Dedifferentiated amniotic fluid mesenchymal stem cell (primary cell): ENCODE data around the gene BBS5.
"Not testable (repeated sequence)": the region's sequence is repeated elsewhere in the genome, so short reads cannot be mapped to it uniquely, and the experiment has no call there.

ENCODE experiments used
- DNase-seq: peaks from one replicate; pipeline ENCODE4 v3.0.0-alpha.2; 2016; ENCODE audit errors: extremely low spot score

BBS5 gene

DNA sequence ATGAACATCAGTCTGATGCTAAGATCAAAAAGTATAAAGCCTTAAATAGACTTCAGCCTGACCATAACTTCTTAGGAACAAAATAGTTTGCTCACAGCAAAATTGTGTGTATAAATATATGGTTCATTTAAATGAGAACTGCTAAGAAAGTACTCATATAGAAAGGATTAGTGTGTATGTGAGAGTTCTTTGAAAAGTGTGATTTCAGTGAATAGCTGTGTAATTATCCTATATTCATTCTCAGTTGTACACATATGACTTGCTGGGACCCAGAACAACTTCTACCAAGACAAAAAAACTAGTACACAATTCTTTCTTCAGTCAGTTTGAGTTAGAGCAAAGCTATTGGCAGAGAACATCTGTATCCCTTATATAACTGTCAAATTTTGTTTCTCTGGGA, 7.2 kb downstream of the BBS5 start:
- no peak for DNase-seq

GRCh38 chr2:169490834-169491233, 11.5 kb downstream of the BBS5 start:
- no peak for DNase-seq

DNA sequence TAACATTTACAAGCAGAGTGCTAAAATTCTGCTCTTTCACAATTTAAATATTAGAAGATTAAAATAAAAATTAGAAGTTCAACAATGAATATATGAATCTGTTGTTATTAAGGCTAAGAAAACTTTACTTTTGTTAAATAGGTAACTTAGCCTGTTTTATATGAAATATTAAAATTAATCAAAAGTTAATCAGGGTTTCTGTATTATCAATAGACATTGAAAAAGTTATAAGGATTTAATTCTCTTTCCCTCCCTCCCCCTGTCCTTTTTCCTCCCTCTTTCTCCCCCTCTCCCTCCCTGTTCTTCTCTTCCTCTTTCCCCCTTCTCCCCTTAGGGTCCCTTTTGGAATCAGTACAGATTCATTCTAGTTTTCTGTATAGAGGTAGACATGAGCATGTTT, 12.1 kb downstream of the BBS5 start:
- no peak for DNase-seq

- no peak for DNase-seq
Measured at GRCh38 chr2:169493360-169493759, 14.1 kb downstream of the BBS5 start.

GRCh38 chr2:169495310-169495928, 16.1 kb downstream of the BBS5 start:
- no peak for DNase-seq

- DNase-seq = no peak
Measured at GRCh38 chr2:169504651-169505050, 25.4 kb downstream of the BBS5 start.

DNA sequence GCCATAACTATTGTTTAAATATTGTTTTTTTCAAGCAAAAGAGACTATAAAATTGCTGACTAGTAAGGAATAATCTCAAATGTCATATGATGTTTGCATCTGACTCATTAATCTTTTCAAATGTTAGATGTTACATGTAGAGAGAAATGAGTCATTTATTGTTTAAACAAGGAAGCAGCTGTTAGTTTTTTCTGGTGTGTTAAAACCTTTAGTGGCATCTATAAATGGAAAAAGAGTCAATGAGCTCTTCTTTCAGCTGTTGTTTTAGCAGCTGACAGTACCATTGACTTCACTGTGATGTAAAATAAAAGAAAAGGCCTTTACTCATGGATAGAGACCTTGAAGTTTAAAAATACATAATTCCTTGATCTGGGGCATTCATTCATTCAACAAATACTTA, 28.4 kb downstream of the BBS5 start:
- peak; percentile 53 for DNase-seq

DNA sequence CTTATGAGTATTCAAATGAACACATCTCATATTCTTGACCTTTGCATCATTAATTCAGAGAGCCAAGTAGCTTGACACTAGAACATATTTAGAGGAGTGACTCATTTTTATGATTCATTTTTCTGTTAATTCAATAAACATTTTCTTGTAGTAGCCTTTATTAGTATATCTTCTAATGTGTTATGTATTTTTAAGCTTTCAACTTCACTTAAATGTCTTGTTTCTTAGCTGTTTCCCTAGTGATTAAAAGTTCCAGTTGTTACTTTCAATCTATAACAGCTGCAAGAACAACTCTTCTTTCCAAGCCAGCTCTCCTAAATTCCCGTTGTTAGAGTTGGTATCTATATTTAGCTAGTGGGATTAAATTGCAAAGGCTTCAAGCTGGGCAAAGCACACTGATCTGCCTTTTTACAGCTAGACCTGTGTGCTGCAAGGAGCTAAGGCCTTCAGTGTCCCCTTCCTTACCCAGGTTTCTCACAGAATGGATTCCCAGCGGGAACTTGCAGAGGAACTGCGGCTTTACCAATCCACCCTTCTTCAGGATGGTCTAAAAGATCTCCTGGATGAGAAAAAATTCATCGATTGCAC, 30.1 kb downstream of the BBS5 start, which contains the start of gene KLHL41:
TSS of gene KLHL41 (plus strand) at position 405 of the 588 bp plus-strand sequence. CDS start at position 482, 77 bp downstream.
- DNase-seq = peak; percentile 51

- DNase-seq = no peak
Measured at GRCh38 chr2:169509955-169510354, 30.7 kb downstream of the BBS5 start.

DNA sequence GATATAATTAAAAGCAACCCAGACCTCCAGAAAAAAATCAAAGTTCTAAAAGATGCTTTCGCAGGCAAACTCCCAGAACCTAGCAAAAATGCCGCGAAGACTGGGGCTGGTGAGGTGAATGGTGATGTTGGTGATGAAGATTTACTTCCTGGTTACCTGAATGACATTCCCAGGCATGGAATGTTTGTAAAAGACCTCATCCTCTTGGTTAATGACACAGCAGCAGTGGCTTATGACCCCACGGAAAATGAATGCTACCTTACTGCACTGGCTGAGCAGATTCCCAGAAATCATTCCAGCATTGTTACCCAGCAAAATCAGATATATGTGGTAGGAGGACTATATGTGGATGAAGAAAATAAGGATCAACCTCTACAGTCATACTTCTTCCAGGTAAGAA, 31.2 kb downstream of the BBS5 start:
- no peak for DNase-seq

DNA sequence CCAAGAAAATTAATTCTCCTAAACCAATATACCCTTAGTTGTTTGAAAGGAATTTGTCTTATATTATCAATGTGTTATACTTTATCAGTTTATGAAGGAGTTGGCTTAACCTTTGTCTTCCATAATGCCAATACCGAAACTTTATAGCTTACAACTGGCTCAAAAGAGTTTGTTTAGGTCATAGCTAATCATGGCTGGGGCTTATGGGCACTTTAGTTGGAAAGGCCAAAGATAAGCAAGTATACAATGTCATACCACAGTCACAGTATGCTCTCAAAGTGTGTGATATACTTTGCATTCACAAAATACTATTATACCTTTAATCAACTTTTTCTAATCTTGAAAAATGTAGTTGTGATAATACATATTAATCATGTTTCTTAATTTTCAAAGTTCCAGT, 32.5 kb downstream of the BBS5 start:
- DNase-seq = no peak

DNA sequence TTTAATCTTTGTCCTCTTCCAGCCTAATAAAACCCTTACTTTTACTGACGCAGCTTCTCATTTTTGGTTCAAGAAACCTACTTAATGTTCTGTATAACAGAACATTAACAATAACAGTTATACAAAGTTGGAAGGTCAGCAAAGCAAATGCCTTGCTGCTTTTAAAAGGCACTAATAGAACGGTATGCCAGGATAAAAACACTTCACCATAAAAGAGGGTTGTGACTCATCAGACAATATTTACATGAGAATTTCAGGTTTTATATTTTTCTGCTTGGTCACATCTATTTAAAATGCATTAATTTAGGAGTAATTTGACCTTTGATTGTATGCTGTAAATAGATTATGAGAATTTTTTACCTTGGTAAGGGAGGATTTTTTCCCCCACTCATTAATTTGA, 33.2 kb downstream of the BBS5 start:
- DNase-seq = no peak

GRCh38 chr2:169513094-169513493, 33.8 kb downstream of the BBS5 start:
- no peak for DNase-seq

DNA sequence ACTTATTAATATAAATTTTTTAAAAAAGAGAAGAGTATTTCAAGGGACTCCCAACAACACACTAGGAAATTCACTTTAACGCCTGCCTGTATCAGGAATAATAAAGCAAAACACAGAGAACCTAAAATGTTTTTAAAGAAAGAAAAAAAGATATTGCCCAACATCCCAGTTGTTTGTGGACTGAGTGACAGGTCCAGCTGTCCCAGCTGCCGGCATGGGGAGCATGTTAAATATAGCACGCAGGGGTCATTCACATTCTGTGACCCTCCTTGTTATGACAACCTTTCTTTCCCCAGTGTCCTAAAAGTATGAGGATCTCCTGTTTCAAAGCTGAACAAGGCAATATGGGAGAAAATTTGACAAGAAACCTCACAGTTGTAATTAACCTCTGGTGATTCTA, 34.6 kb downstream of the BBS5 start:
- no peak for DNase-seq

GRCh38 chr2:169514758-169515157, 35.5 kb downstream of the BBS5 start:
- DNase-seq = not testable (repeated sequence)

- not testable (repeated sequence) for DNase-seq
Measured at GRCh38 chr2:169516488-169516995, 37.2 kb downstream of the BBS5 start.

DNA sequence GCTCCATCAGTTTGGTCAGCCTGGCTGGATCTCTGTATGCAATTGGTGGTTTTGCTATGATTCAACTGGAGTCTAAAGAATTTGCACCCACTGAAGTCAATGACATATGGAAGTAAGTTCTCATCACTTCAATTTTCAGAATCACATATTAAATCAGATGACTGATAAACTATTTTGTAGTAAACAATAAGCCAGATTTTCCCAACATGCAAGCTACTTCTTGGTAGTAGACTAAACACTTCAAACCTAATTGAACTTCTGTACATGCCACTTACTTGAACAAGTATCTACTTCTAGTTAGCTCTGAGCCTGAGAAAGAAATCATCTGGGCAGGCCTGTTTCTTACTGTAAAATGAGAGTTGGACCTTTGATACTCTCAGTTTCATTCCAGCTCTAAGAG, 41.6 kb downstream of the BBS5 start:
- no peak for DNase-seq

GRCh38 chr2:169523681-169524080, 44.4 kb downstream of the BBS5 start:
- no peak for DNase-seq

DNA sequence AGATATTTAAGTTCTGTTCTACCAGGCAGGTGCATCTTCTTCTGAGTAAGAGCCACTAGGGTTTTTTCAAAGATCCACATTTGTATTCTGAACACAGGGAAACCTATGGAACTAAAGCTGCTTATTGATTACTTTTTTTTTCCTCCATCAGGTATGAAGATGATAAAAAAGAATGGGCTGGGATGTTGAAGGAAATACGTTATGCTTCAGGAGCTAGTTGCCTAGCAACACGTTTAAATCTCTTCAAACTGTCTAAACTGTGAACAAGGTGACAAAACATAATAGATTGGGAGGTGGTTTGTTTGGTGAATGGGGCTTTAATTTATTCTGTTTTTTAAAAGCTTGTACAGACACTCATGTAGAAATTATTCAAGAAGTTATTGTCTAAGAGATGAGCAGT, 46.1 kb downstream of the BBS5 start:
- DNase-seq = no peak

DNA sequence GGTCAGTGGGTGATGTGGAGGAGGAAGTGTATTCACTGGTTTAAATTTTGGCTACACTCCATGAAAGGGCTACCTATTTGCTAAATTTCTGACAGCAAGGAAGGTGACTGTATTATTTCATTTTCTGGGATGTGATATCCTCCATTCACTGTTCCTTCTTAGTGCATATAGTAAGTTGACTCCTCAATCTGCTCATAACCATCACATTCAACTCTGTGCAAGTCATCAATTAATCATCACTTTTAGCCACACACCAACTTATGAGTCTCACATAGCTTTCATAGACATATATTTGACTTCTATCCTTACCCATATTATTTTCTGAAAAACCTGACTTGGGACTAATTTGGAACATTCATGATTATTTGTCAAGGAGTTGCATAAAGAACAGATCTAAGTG, 47.2 kb downstream of the BBS5 start:
- DNase-seq = no peak

GRCh38 chr2:169528271-169528701, 49.0 kb downstream of the BBS5 start:
- peak; percentile 26 for DNase-seq

- not testable (repeated sequence) for DNase-seq
Measured at GRCh38 chr2:169539460-169539859, 60.2 kb downstream of the BBS5 start.

DNA sequence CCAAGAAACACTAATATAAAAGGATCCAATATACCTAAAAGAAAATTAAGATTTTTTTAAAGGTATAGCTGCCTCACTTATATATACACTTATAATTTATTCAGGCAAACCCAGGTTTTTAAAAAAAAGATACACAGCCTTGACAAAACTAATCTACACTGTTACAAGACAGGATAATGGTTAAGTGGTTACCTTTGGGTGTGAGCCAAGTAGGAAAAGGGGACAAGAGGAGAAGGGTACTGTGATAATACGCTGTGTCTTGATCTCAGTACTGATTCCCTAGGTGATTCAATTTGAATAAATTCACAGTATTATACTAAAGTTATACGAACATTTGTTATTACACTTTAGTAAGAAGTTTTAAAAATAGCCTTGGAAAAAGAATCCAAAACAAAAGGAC, 60.9 kb downstream of the BBS5 start:
- no peak for DNase-seq

- DNase-seq = no peak
Measured at GRCh38 chr2:169542433-169542832, 63.1 kb downstream of the BBS5 start.
